ENCODE measurements around the gene APOL3.
"Not testable (repeated sequence)": the region's sequence is repeated elsewhere in the genome, so short reads cannot be mapped to it uniquely, and the experiment has no call there.

APOL3 gene

DNA sequence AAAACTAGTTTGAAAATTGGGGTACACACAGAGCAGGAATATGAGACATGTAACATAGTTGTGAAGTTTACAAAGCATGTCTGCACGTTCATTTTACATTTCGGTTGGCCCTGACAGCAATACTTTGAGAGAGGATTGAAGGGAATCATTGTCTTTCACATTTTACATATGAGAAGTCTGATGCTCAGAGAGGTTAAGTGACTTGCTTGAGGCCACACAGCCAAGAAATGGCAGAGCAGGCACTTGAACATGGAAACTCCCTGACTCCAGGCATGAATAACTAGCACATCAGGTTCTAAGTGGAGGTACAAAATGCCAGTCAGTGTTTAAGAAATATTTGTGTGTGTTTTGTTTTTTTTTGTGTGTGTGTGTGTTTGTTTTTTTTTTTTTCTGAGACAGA is 53.6 kb downstream of the APOL3 start:
- no peak overlapping the region for H3K4me3 ChIP-seq (ENCODE audit: low read length)
- peaks cover 8% of the 10 kb centered on the region for H3K27me3 ChIP-seq (ENCODE audit: control insufficient read depth, insufficient read depth, low read length)
- no peaks in the 10 kb centered on the region for H3K9me3 ChIP-seq (replicated peaks; ENCODE audit: low read length)
- no peak overlapping the region for H3K4me2 ChIP-seq (ENCODE audit: low read length)
- no peak overlapping the region for H3K9ac ChIP-seq (ENCODE audit: low read depth, low read length)
- peaks cover 5% of the 10 kb centered on the region for H3K4me1 ChIP-seq (ENCODE audit: control insufficient read depth, insufficient read depth, low read length)
- no peaks in the 10 kb centered on the region for H3K36me3 ChIP-seq (ENCODE audit: insufficient read depth, low read length)

DNA sequence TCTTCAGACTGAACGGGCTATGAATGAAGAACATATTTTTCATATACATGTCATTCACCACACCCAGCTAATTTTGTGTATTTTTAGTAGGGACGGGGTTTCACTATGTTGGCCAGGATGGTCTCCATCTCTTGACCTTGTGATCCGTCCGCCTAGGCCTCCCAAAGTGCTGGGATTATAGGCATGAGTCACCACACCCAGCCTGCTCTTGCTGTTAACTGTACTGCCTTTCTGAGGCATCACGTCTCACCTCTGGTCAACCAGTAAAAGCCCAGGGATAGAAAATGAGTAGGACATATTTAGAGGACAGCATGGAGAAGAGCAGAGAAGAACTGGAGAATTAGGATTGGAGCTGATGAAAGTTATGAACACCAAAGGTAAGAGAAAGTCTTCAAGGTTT is 55.6 kb downstream of the APOL3 start:
- Histone ChIP-seq H3K4me2 (ENCODE audit: low read length) (no peak overlapping the region), H3K4me3 (ENCODE audit: low read length) (no peak overlapping the region), H3K9me3 (replicated peaks; ENCODE audit: low read length) (no peaks in the 10 kb centered on the region), H3K36me3 (ENCODE audit: insufficient read depth, low read length) (no peaks in the 10 kb centered on the region), H3K27me3 (ENCODE audit: control insufficient read depth, insufficient read depth, low read length) (peaks cover 3% of the 10 kb centered on the region), H3K9ac (ENCODE audit: low read depth, low read length) (no peak overlapping the region), H3K4me1 (ENCODE audit: control insufficient read depth, insufficient read depth, low read length) (no peaks in the 10 kb centered on the region)

- no peak overlapping the region for H3K4me3 ChIP-seq (ENCODE audit: low read length)
- H3K9ac ChIP-seq (ENCODE audit: low read depth, low read length): no peak overlapping the region
- H3K36me3 ChIP-seq (ENCODE audit: insufficient read depth, low read length): no peaks in the 10 kb centered on the region
- H3K4me2 ChIP-seq (ENCODE audit: low read length): no peak overlapping the region
- H3K4me1 ChIP-seq (ENCODE audit: control insufficient read depth, insufficient read depth, low read length): no peaks in the 10 kb centered on the region
- H3K27me3 ChIP-seq (ENCODE audit: control insufficient read depth, insufficient read depth, low read length): peaks cover 3% of the 10 kb centered on the region
- H3K9me3 ChIP-seq (replicated peaks; ENCODE audit: low read length): no peaks in the 10 kb centered on the region
These were observed 56.1 kb downstream of the APOL3 start for GRCh38 chr22:36104435-36104834.

- peaks cover 3% of the 10 kb centered on the region for H3K27me3 ChIP-seq (ENCODE audit: control insufficient read depth, insufficient read depth, low read length)
- no peaks in the 10 kb centered on the region for H3K9me3 ChIP-seq (replicated peaks; ENCODE audit: low read length)
- H3K4me2 ChIP-seq (ENCODE audit: low read length): no peak overlapping the region
- no peaks in the 10 kb centered on the region for H3K4me1 ChIP-seq (ENCODE audit: control insufficient read depth, insufficient read depth, low read length)
- no peak overlapping the region for H3K4me3 ChIP-seq (ENCODE audit: low read length)
- no peaks in the 10 kb centered on the region for H3K36me3 ChIP-seq (ENCODE audit: insufficient read depth, low read length)
- no peak overlapping the region for H3K9ac ChIP-seq (ENCODE audit: low read depth, low read length)
These were observed 56.7 kb downstream of the APOL3 start for GRCh38 chr22:36103891-36104290.

- H3K27me3 ChIP-seq (ENCODE audit: control insufficient read depth, insufficient read depth, low read length): peaks cover 3% of the 10 kb centered on the region
- no peaks in the 10 kb centered on the region for H3K36me3 ChIP-seq (ENCODE audit: insufficient read depth, low read length)
- no peak overlapping the region for H3K4me3 ChIP-seq (ENCODE audit: low read length)
- H3K4me1 ChIP-seq (ENCODE audit: control insufficient read depth, insufficient read depth, low read length): no peaks in the 10 kb centered on the region
- no peak overlapping the region for H3K9ac ChIP-seq (ENCODE audit: low read depth, low read length)
- no peak overlapping the region for H3K4me2 ChIP-seq (ENCODE audit: low read length)
- H3K9me3 ChIP-seq (replicated peaks; ENCODE audit: low read length): no peaks in the 10 kb centered on the region
These were observed 57.6 kb downstream of the APOL3 start for GRCh38 chr22:36102995-36103394.

DNA sequence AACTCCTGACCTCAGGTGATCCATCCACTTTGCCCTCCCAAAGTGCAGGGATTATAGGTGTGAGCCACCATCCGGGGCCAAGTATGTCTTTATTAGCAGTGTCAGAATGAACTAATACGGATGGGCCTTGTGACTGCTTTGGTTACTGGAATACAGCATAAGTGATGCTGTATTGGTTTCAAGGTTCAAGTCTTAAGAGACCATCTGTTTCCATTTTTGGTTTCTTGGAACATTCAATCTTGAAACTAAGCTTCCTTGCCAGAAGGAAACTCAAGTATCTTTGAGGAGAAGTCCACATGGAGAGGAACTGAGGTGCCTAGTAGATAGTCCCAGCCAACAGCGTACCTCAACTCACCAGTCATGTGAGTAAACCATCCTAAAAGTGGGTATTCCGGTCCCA is 58.8 kb downstream of the APOL3 start:
- H3K4me2 ChIP-seq (ENCODE audit: low read length): no peak overlapping the region
- no peaks in the 10 kb centered on the region for H3K4me1 ChIP-seq (ENCODE audit: control insufficient read depth, insufficient read depth, low read length)
- no peak overlapping the region for H3K4me3 ChIP-seq (ENCODE audit: low read length)
- no peak overlapping the region for H3K9ac ChIP-seq (ENCODE audit: low read depth, low read length)
- no peaks in the 10 kb centered on the region for H3K36me3 ChIP-seq (ENCODE audit: insufficient read depth, low read length)
- peaks cover 4% of the 10 kb centered on the region for H3K27me3 ChIP-seq (ENCODE audit: control insufficient read depth, insufficient read depth, low read length)
- no peaks in the 10 kb centered on the region for H3K9me3 ChIP-seq (replicated peaks; ENCODE audit: low read length)

- not testable (repeated sequence) for H3K27me3 ChIP-seq (ENCODE audit: control insufficient read depth, insufficient read depth, low read length); H3K9me3 ChIP-seq (replicated peaks; ENCODE audit: low read length); H3K4me2 ChIP-seq (ENCODE audit: low read length); H3K36me3 ChIP-seq (ENCODE audit: insufficient read depth, low read length); H3K4me3 ChIP-seq (ENCODE audit: low read length); H3K9ac ChIP-seq (ENCODE audit: low read depth, low read length); H3K4me1 ChIP-seq (ENCODE audit: control insufficient read depth, insufficient read depth, low read length)
These were observed 59.6 kb downstream of the APOL3 start for GRCh38 chr22:36100908-36101307.

DNA sequence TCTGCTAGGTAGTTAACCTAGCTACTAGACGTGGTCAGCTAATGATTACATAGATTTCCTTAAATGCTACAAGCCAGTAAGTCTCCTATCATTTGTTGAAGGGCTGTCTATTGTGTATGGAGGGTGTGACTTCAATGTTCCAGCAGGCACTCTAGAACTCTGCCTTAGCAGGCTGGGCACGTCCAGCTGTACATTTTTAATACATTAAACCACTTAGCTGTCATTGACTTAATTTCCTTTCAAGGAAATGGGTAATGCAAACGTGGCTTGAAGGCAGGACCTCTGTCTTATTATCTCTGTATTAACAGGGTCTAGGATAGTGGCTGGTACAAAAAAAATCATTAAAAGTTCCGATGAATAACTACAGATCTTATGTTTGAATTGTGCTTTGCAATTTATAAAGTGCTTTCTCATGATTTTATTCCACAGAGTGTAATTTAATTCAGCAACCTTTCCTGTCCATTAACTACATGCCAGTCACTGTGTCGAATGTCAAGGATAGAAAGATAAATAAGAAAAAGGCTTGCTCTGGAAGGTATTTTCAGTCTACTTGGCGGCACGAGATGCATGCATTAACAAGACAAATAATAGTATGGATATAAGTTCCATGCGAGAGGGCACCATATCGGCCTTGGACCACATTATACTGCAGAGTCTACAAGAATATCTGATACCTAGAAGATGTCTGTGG is 60.3 kb downstream of the APOL3 start:
- Histone ChIP-seq H3K27me3 (ENCODE audit: control insufficient read depth, insufficient read depth, low read length) (peaks cover 3% of the 10 kb centered on the region), H3K4me3 (ENCODE audit: low read length) (no peak overlapping the region), H3K9ac (ENCODE audit: low read depth, low read length) (no peak overlapping the region), H3K4me2 (ENCODE audit: low read length) (no peak overlapping the region), H3K36me3 (ENCODE audit: insufficient read depth, low read length) (no peaks in the 10 kb centered on the region), H3K4me1 (ENCODE audit: control insufficient read depth, insufficient read depth, low read length) (no peaks in the 10 kb centered on the region), H3K9me3 (replicated peaks; ENCODE audit: low read length) (no peaks in the 10 kb centered on the region)

DNA sequence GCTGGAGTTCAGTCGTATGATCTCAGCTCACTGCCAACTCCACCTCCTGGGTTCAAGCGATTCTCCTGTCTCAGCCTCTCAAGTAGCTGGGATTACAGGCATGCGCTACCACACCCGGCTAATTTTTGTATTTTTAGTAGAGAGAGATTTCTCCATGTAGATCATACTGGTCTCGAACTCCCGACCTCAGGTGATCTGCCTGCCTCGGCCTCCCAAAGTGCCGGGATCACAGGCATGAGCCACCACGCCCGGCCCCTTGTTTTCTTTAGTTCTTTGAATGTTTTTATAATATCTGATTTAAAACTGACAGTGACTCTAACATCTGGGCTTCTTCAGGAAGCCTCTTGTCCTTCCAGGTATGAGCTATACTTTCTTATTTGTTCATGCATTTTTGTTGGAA is 61.0 kb downstream of the APOL3 start:
- H3K36me3 ChIP-seq (ENCODE audit: insufficient read depth, low read length); H3K27me3 ChIP-seq (ENCODE audit: control insufficient read depth, insufficient read depth, low read length); H3K9ac ChIP-seq (ENCODE audit: low read depth, low read length); H3K4me3 ChIP-seq (ENCODE audit: low read length); H3K9me3 ChIP-seq (replicated peaks; ENCODE audit: low read length); H3K4me1 ChIP-seq (ENCODE audit: control insufficient read depth, insufficient read depth, low read length); H3K4me2 ChIP-seq (ENCODE audit: low read length): not testable (repeated sequence)

- peaks cover 3% of the 10 kb centered on the region for H3K27me3 ChIP-seq (ENCODE audit: control insufficient read depth, insufficient read depth, low read length)
- no peak overlapping the region for H3K4me3 ChIP-seq (ENCODE audit: low read length)
- H3K9me3 ChIP-seq (replicated peaks; ENCODE audit: low read length): no peaks in the 10 kb centered on the region
- no peaks in the 10 kb centered on the region for H3K36me3 ChIP-seq (ENCODE audit: insufficient read depth, low read length)
- no peaks in the 10 kb centered on the region for H3K4me1 ChIP-seq (ENCODE audit: control insufficient read depth, insufficient read depth, low read length)
- no peak overlapping the region for H3K4me2 ChIP-seq (ENCODE audit: low read length)
- no peak overlapping the region for H3K9ac ChIP-seq (ENCODE audit: low read depth, low read length)
These were observed 62.7 kb downstream of the APOL3 start for GRCh38 chr22:36097880-36098279.

DNA sequence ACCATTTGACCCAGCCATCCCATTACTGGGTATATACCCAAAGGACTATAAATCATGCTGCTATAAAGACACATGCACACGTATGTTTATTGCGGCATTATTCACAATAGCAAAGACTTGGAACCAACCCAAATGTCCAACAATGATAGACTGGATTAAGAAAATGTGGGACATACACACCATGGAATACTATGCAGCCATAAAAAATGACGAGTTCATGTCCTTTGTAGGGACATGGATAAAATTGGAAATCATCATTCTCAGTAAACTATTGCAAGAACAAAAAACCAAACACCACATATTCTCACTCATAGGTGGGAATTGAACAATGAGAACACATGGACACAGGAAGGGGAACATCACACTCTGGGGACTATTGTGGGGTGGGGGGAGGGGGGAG is 69.8 kb downstream of the APOL3 start:
- not testable (repeated sequence) for H3K4me3 ChIP-seq (ENCODE audit: low read length); H3K4me2 ChIP-seq (ENCODE audit: low read length); H3K4me1 ChIP-seq (ENCODE audit: control insufficient read depth, insufficient read depth, low read length)

More for the DNA sequence above, 69.8 kb downstream of the APOL3 start:
- H3K27me3 ChIP-seq (ENCODE audit: control insufficient read depth, insufficient read depth, low read length); H3K9ac ChIP-seq (ENCODE audit: low read depth, low read length); H3K36me3 ChIP-seq (ENCODE audit: insufficient read depth, low read length); H3K9me3 ChIP-seq (replicated peaks; ENCODE audit: low read length): not testable (repeated sequence)

Data from skeletal muscle satellite cell (primary cell).